GM23248 (cell line): ENCODE data around the gene GLT1D1. TPM values are rescaled to one million over a fixed set of nuclear protein-coding genes. Genes with fewer than 3 reads are reported as not detected.

Experiments used
- DNase-seq: peaks from one replicate; pipeline ENCODE4 v3.0.0-alpha.2; 2015
- H2AFZ ChIP-seq: fragments of 200-600 bp; sonication (generic); 2 replicates; pipeline ENCODE4 v1.6.1; 2016; ENCODE audit warnings: antibody characterized with exemption
- H3F3A ChIP-seq: fragments of 200-600 bp; sonication (generic); 2 replicates; pipeline ENCODE4 v1.6.1; 2016; ENCODE audit warnings: mild to moderate bottlenecking, antibody characterized with exemption, mixed run types; ENCODE audit not compliant: insufficient read depth
- H3K27ac ChIP-seq: fragments of 200-600 bp; sonication (generic); 2 replicates; pipeline ENCODE4 v1.5.1; 2016; ENCODE audit warnings: mild to moderate bottlenecking
- H3K27me3 ChIP-seq: fragments of 200-600 bp; sonication (generic); replicated peaks from 2 replicates; pipeline ENCODE4 v1.6.1; 2016; ENCODE audit warnings: mild to moderate bottlenecking; ENCODE audit not compliant: insufficient read depth
- H3K36me3 ChIP-seq: fragments of 200-600 bp; sonication (generic); 2 replicates; pipeline ENCODE4 v1.6.1; 2016; ENCODE audit warnings: low read depth, mild to moderate bottlenecking
- H3K4me1 ChIP-seq: fragments of 200-600 bp; sonication (generic); 2 replicates; pipeline ENCODE4 v1.6.1; 2016; ENCODE audit warnings: mild to moderate bottlenecking; ENCODE audit not compliant: insufficient read depth
- H3K4me2 ChIP-seq: fragments of 200-600 bp; sonication (generic); one replicate; pipeline ENCODE4 v1.6.1; 2016; ENCODE audit warnings: mild to moderate bottlenecking; ENCODE audit not compliant: unreplicated experiment
- H3K4me3 ChIP-seq: fragments of 200-600 bp; sonication (generic); 2 replicates; pipeline ENCODE4 v1.5.1; 2016; ENCODE audit warnings: mild to moderate bottlenecking
- H3K79me2 ChIP-seq: fragments of 200-600 bp; sonication (generic); 2 replicates; pipeline ENCODE4 v1.6.1; 2016; ENCODE audit warnings: mild to moderate bottlenecking; ENCODE audit not compliant: insufficient read depth
- H3K9ac ChIP-seq: fragments of 200-600 bp; sonication (generic); 2 replicates; pipeline ENCODE4 v1.6.1; 2016; ENCODE audit warnings: mild to moderate bottlenecking
- H3K9me2 ChIP-seq: fragments of 200-600 bp; sonication (generic); 2 replicates; pipeline ENCODE4 v1.6.1; 2016; ENCODE audit warnings: mixed run types, mild to moderate bottlenecking, moderate library complexity; ENCODE audit not compliant: insufficient read depth
- H3K9me3 ChIP-seq: fragments of 200-600 bp; sonication (generic); one replicate; pipeline ENCODE4 v1.6.1; 2017; ENCODE audit warnings: low read depth
- H4K20me1 ChIP-seq: fragments of 200-600 bp; sonication (generic); 2 replicates; pipeline ENCODE4 v1.6.0; 2016; ENCODE audit not compliant: insufficient read depth
- EZH2 ChIP-seq: fragments of 200-600 bp; sonication (generic); IDR thresholded peaks from 2 replicates; pipeline ENCODE4 v1.6.1; 2018; ENCODE audit warnings: antibody characterized with exemption, mild to moderate bottlenecking; ENCODE audit not compliant: insufficient read depth, poor library complexity, severe bottlenecking
- EZH2phosphoT487 ChIP-seq: fragments of 200-600 bp; sonication (generic); IDR thresholded peaks from 2 replicates; pipeline ENCODE4 v1.6.1; 2018; ENCODE audit warnings: antibody characterized with exemption, moderate library complexity, mild to moderate bottlenecking, low read depth; ENCODE audit not compliant: insufficient read depth
- WGBS, 2 experiments: methylation state at CpG; one replicate each; pipeline ENCODE4 v1.1.6; 2015 to 2017; ENCODE audit warnings: low lambda C conversion rate in 2 of 2, low coverage in 1 of 2; ENCODE audit errors: missing lambda C conversion rate in 2 of 2; 5-methylcytosine and 5-hydroxymethylcytosine counted together
- in situ Hi-C: fragments of 300-500 bp; cut with MboI; formaldehyde crosslinking; loops from 2 replicates; pipeline ENCODE4 v1.15.0; 2020
- polyA plus RNA-seq: library from polyadenylated mRNA; unstranded; fragments of >200 nt; fragmentation: Nextera tagmentation; extraction: Ambion mirVana; gene quantifications from 2 replicates; pipeline ENCODE4 v1.2.1, GENCODE V29; 2016
- total RNA-seq: library from RNA; depleted of rRNA; stranded (reverse); fragments of >200 nt; shearing (Covaris generic); gene quantifications from 2 replicates; pipeline ENCODE4 v1.2.3, GENCODE V29; 2014

Gene GLT1D1
- total and polyA plus RNA-seq, 2 experiments from 2014 or later = not detected

DNA sequence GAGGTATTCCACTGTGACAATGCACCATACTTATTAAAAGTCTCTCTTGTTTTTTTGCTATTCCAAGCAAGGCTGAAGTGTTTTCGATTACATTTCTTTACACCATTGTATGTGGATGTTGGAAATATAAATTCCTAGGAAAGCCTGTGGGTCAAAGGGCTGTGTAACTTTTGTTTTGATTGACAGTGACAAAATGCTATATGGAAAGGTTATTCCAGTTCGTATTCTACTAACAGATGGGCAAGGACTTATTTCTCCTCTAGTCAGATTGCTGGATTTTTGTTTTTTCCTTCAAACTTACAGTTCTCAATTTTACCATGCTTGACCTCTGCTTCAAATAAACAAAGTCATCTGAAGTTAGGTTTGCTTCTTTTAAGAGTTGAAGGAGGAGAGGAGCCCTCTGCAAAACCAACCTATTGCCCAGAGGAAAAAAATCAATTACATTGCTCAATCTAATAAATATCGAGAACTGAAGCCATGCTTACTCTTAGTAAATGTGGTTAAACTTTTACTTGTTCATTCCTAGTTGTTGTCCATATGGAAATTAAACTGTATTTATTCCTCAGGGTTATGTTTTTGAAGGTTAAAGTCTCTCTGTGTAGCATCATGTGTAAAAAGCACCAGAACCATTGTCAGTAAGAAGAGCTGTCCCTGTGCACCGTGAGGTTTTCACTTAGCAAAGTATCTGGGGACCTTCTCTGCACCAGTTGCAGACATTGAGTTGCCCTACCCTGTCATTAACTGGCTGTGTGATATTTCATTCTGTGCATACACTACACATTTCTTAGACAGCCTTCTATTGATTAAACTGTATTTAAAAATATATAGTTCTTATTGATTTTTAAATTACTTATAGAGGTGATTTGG, 26.9 kb downstream of the GLT1D1 start:
- Histone ChIP-seq H4K20me1 (no peaks in the 10 kb centered on the region), H3K36me3 (no peaks in the 10 kb centered on the region), H3K9me3 (no peaks in the 10 kb centered on the region), H3K27me3 (no peaks in the 10 kb centered on the region), H3F3A (no peaks in the 10 kb centered on the region), H3K4me3 (no peak overlapping the region), H3K9me2 (no peaks in the 10 kb centered on the region), H3K79me2 (no peaks in the 10 kb centered on the region), H3K4me2 (no peak overlapping the region), H3K27ac (no peak overlapping the region), H2AFZ (no peak overlapping the region), H3K9ac (no peak overlapping the region), H3K4me1 (no peaks in the 10 kb centered on the region)
- no peak for DNase-seq
- 26 to 30% methylated on average over 4 of the region's 4 CpGs for WGBS, 2 experiments
- in situ Hi-C loops = no loop called here
- no peak for TF ChIP-seq EZH2phosphoT487
- TF ChIP-seq EZH2 = no peak

DNA sequence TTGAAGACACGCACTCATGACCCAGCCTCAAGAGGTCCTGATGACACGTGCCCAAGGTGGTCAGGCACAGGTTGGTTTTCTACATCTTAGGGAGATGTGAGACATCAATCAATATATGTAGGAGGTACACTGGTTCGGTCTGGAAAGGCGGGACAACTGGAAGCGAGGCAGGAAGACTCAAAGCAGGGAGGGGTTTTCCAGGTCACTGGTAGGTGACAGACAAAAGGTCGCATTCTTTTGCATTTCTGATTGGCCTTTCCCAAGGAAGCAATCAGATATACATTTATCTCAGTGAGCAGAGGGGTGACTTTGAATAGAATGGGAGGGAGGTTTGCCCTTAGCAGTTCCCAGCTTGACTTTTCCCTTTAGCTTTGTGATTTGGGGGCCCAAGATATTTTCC, 38.6 kb downstream of the GLT1D1 start:
- 46% methylated on average over 6 of the region's 6 CpGs for WGBS, 2 experiments
- no peak overlapping the region for H2AFZ ChIP-seq
- in situ Hi-C loops = no loop called here
- H3K79me2 ChIP-seq = no peaks in the 10 kb centered on the region
- H3F3A ChIP-seq = no peaks in the 10 kb centered on the region
- no peaks in the 10 kb centered on the region for H3K27me3 ChIP-seq
- H3K4me3 ChIP-seq = no peak overlapping the region
- no peak overlapping the region for H3K4me2 ChIP-seq
- TF ChIP-seq EZH2phosphoT487 (no peak), EZH2 (no peak)
- H3K9me2 ChIP-seq = no peaks in the 10 kb centered on the region
- H3K36me3 ChIP-seq = no peaks in the 10 kb centered on the region
- H4K20me1 ChIP-seq = no peaks in the 10 kb centered on the region
- H3K9me3 ChIP-seq = no peaks in the 10 kb centered on the region
- H3K9ac ChIP-seq = no peak overlapping the region
- no peak overlapping the region for H3K27ac ChIP-seq
- DNase-seq = no peak
- no peaks in the 10 kb centered on the region for H3K4me1 ChIP-seq

DNA sequence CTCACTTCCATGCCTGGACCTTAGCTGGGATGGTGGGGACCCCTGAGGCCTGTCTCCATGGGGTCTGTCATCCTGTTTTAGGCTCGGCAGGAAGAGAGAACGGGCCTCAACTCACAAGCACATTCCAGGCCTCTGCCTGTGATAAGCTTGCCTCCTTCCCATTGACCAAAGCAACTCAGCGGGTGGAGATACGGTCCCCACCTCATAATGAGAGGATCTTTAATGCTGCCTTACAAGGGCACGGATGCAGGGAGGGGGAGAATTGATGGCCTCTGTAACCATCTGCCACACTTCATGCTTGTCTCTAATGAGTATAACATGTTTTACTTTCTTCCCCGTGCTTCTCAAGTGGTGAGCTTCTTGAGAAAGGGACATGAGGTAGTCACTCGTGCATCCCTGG, 50.0 kb downstream of the GLT1D1 start:
- no peak for DNase-seq
- Histone ChIP-seq H3K9ac (no peak overlapping the region), H3K36me3 (no peaks in the 10 kb centered on the region), H3K27ac (no peak overlapping the region), H3K9me2 (no peaks in the 10 kb centered on the region), H2AFZ (no peak overlapping the region), H4K20me1 (no peaks in the 10 kb centered on the region), H3F3A (no peaks in the 10 kb centered on the region), H3K4me3 (no peak overlapping the region), H3K4me1 (no peaks in the 10 kb centered on the region), H3K9me3 (no peaks in the 10 kb centered on the region), H3K79me2 (no peaks in the 10 kb centered on the region), H3K27me3 (no peaks in the 10 kb centered on the region), H3K4me2 (no peak overlapping the region)
- 29 to 32% methylated on average over 7 of the region's 7 CpGs for WGBS, 2 experiments
- TF ChIP-seq EZH2phosphoT487 = no peak
- no peak for TF ChIP-seq EZH2
- in situ Hi-C loops = no loop called here

DNA sequence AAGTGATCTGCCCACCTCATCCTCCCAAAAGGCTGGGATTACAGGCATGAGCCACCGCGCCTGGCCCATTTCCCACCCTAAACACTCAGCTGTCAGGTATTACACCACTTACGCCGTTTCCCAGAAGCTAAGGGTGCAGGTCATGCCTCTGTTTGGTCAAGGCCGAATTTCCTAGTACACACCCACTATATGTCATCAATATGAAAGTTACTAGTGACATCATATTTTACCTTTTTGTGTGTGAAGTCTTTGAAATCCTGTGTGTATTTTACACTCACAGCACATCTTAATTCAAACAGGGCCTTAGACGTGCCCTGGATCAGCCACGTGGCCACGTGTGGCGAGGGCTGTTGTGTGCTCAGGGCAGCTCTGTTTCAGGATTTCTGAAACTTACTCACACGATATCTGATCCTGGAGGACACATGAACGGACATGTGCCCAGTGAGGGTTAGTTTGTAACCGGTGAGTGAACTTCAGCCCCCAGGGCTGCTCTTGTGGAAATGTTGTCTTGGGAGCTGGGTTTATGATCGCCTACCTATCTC, 51.8 kb downstream of the GLT1D1 start:
- no peaks in the 10 kb centered on the region for H3K27me3 ChIP-seq
- no peaks in the 10 kb centered on the region for H3K9me2 ChIP-seq
- no peak for DNase-seq
- H3K4me2 ChIP-seq = no peak overlapping the region
- WGBS, 2 experiments = 38 to 41% methylated on average over 13 of the region's 13 CpGs
- H3K36me3 ChIP-seq = no peaks in the 10 kb centered on the region
- no peak overlapping the region for H3K27ac ChIP-seq
- H3K79me2 ChIP-seq = no peaks in the 10 kb centered on the region
- H3K9me3 ChIP-seq = no peaks in the 10 kb centered on the region
- no peaks in the 10 kb centered on the region for H3K4me1 ChIP-seq
- TF ChIP-seq EZH2phosphoT487 (no peak), EZH2 (no peak)
- in situ Hi-C loops = no loop called here
- H3K4me3 ChIP-seq = no peak overlapping the region
- no peaks in the 10 kb centered on the region for H3F3A ChIP-seq
- no peak overlapping the region for H2AFZ ChIP-seq
- H3K9ac ChIP-seq = no peak overlapping the region
- no peaks in the 10 kb centered on the region for H4K20me1 ChIP-seq
